K562 (cell line): ENCODE results near the gene ERFL. TPM values are rescaled to one million over a fixed set of nuclear protein-coding genes. Genes with fewer than 3 reads are reported as not detected.
A peak's percentile ranks its signal among the peaks of the same experiment; 100 is the strongest.

Experiments
- ATF2 ChIP-seq: sonication (generic); formaldehyde crosslinking; IDR thresholded peaks from 2 replicates; pipeline ENCODE4 v1.8.1; 2022; ENCODE audit warnings: missing genetic modification reagents
- ATF7 ChIP-seq: fragments of 450-650 bp; IDR thresholded peaks from 2 replicates; pipeline ENCODE4 v1.7.1; 2014; ENCODE audit warnings: mild to moderate bottlenecking, moderate library complexity
- CTCFL ChIP-seq: IDR thresholded peaks from 2 replicates; pipeline ENCODE4 v1.6.1; 2011; ENCODE audit warnings: borderline replicate concordance, low read depth, mild to moderate bottlenecking, moderate library complexity, low read length; ENCODE audit not compliant: insufficient read depth, poor library complexity, severe bottlenecking
- DIDO1 ChIP-seq: fragments of 450-650 bp; IDR thresholded peaks from 2 replicates; pipeline ENCODE4 v1.6.1; 2016; ENCODE audit warnings: low read depth, missing biosample characterization, missing genetic modification characterization
- DMBX1 ChIP-seq: fragments of 250-450 bp; sonication (Bioruptor Pico); IDR thresholded peaks from 2 replicates; pipeline ENCODE4 v1.8.0; 2022; ENCODE audit warnings: inconsistent platforms, mild to moderate bottlenecking, moderate library complexity, borderline replicate concordance
- EGR1 ChIP-seq: fragments of 450-650 bp; conservative IDR thresholded peaks from 2 replicates; pipeline ENCODE4 v1.6.1; 2017; ENCODE audit warnings: mild to moderate bottlenecking
- EHMT2 ChIP-seq: fragments of 450-650 bp; IDR thresholded peaks from 2 replicates; pipeline ENCODE4 v1.6.1; 2018; ENCODE audit warnings: antibody characterized with exemption
- HBP1 ChIP-seq: fragments of 450-650 bp; formaldehyde crosslinking; IDR thresholded peaks from 2 replicates; pipeline ENCODE4 v1.4.0; 2022; ENCODE audit warnings: missing genetic modification characterization
- HDAC3 ChIP-seq: fragments of 450-650 bp; IDR thresholded peaks from 2 replicates; pipeline ENCODE4 v1.6.1; 2018; ENCODE audit warnings: borderline replicate concordance, mild to moderate bottlenecking, moderate library complexity; ENCODE audit not compliant: partially characterized antibody
- ILK ChIP-seq: fragments of 450-650 bp; IDR thresholded peaks from 2 replicates; pipeline ENCODE4 v1.6.1; 2016; ENCODE audit warnings: missing genetic modification characterization, low read depth, mild to moderate bottlenecking, missing compliant biosample characterization, moderate library complexity, borderline replicate concordance
- NEUROD1 ChIP-seq: fragments of 150-350 bp; IDR thresholded peaks from 2 replicates; pipeline ENCODE4 v1.6.1; 2014; ENCODE audit warnings: borderline replicate concordance, low read length, low read depth; ENCODE audit not compliant: partially characterized antibody
- NFE2L1 ChIP-seq: fragments of 450-650 bp; IDR thresholded peaks from 2 replicates; pipeline ENCODE4 v1.6.1; 2016; ENCODE audit warnings: missing genetic modification characterization, low read depth, mild to moderate bottlenecking, missing compliant biosample characterization, moderate library complexity, borderline replicate concordance
- POLR2B ChIP-seq: fragments of 450-650 bp; IDR thresholded peaks from 2 replicates; pipeline ENCODE4 v1.6.1; 2018; ENCODE audit warnings: low read depth; ENCODE audit not compliant: partially characterized antibody
- RBM14 ChIP-seq: fragments of 200-400 bp; formaldehyde crosslinking; IDR thresholded peaks from 2 replicates; pipeline ENCODE4 v1.6.1; 2018; ENCODE audit warnings: low read depth, mild to moderate bottlenecking, low read length, moderate library complexity, borderline replicate concordance; ENCODE audit not compliant: insufficient read depth
- SIN3A ChIP-seq, 2 experiments: fragments of 150-350 bp in 1 of 2; IDR thresholded peaks; 2 replicates each; pipeline ENCODE4 v1.6.1; 2011 to 2016; ENCODE audit warnings: borderline replicate concordance in 2 of 2, low read depth in 2 of 2, low read length in 2 of 2, mild to moderate bottlenecking in 2 of 2, moderate library complexity in 2 of 2; ENCODE audit not compliant: control insufficient read depth in 1 of 2
- TCF7 ChIP-seq: sonication (generic); IDR thresholded peaks from 2 replicates; pipeline ENCODE4 v1.6.1; 2016; ENCODE audit warnings: antibody characterized with exemption, borderline replicate concordance
- ZNF436 ChIP-seq: fragments of 250-450, 450-650 bp; sonication (Bioruptor Pico); formaldehyde crosslinking; IDR thresholded peaks from 2 replicates; pipeline ENCODE4 v1.7.0; 2020; ENCODE audit warnings: mild to moderate bottlenecking
- ZNF830 ChIP-seq: fragments of 250-450 bp; sonication (Bioruptor Pico); IDR thresholded peaks from 2 replicates; pipeline ENCODE4 v1.5.0; 2021; ENCODE audit warnings: mild to moderate bottlenecking
- ZSCAN29 ChIP-seq: fragments of 450-650 bp; IDR thresholded peaks from 2 replicates; pipeline ENCODE4 v1.6.1; 2017
- polyA plus RNA-seq, 8 experiments: library from polyadenylated mRNA; depleted of rRNA in 4 of 8; stranded (reverse) in 5 of 8; unstranded in 3 of 8; fragments of >200 nt; fragmentation: Nextera tagmentation in 2 of 8; fragmentation: Illumina TruSeq in 1 of 8; extraction: Ambion mirVana in 2 of 8; extraction: Trizol in 1 of 8; gene quantifications; 2 replicates each; pipeline versions ENCODE4 v1.2.1 to v1.2.3, GENCODE V29; 2011 to 2014; ENCODE audit warnings: inconsistent platforms in 1 of 8, missing spikeins in 1 of 8
- total RNA-seq, 7 experiments: library from RNA; depleted of rRNA in 6 of 7; stranded (reverse); fragments of >200 nt in 6 of 7; fragmentation: Illumina TruSeq in 2 of 7; extraction: Trizol in 2 of 7; gene quantifications; 2 replicates each; pipeline versions ENCODE4 v1.2.1 to v1.2.3, GENCODE V29; 2011 to 2021; ENCODE audit warnings: low replicate concordance in 1 of 7
- TF ChIP-seq, protein P1 (sequence below): sonication (generic); formaldehyde crosslinking; IDR thresholded peaks from 2 replicates; pipeline ENCODE4 v1.8.0; 2022; ENCODE audit warnings: mild to moderate bottlenecking, missing genetic modification reagents
- TF ChIP-seq, protein P2 (sequence below): sonication (generic); formaldehyde crosslinking; IDR thresholded peaks from 2 replicates; pipeline ENCODE4 v1.9.0; 2022; ENCODE audit warnings: mild to moderate bottlenecking, missing genetic modification reagents

ERFL gene
- total and polyA plus RNA-seq, 9 of the 15 experiments (the other 6 are each of a cell fraction or from before 2014, with no cell fraction given): 0.07 to 0.75 (median 0.32) TPM; not detected in 4

- TF ChIP-seq HBP1 (CRISPR knock-in tag) (peak; percentile 65; the same call in 1 of the 2 replicates), NFE2L1 (tag) (no peak), ATF7 (no peak), ATF2 (CRISPR knock-in tag) (no peak), SIN3A (IDR thresholded peaks at IDR 0.05; ENCODE audit: borderline replicate concordance in 2 of 2, control insufficient read depth in 1 of 2, low read depth in 2 of 2, low read length in 2 of 2) (peak in 1 of 2 experiments; percentile 75; a peak in 2 of 4 replicates), ZSCAN29 (no peak), ILK (tag) (no peak), POLR2B (peak; percentile 74), EGR1 (no peak), HDAC3 (no peak), DMBX1 (CRISPR knock-in tag) (0 out of 2 replicates have a peak, but pooled peaks have one; percentile 26), ZNF436 (CRISPR knock-in tag) (no peak), DIDO1 (tag) (no peak), TCF7 (no peak), NEUROD1 (no peak), EHMT2 (no peak), ZNF830 (peak; percentile 62; the same call in 1 of the 2 replicates), CTCFL (no peak), RBM14 (no peak)
- TF ChIP-seq, protein P1, sequence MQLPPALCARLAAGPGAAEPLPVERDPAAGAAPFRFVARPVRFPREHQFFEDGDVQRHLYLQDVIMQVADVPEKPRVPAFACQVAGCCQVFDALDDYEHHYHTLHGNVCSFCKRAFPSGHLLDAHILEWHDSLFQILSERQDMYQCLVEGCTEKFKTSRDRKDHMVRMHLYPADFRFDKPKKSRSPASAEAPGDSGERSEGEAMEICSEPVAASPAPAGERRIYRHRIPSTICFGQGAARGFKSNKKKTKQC (CRISPR knock-in tag): no peak
- TF ChIP-seq, protein P2, sequence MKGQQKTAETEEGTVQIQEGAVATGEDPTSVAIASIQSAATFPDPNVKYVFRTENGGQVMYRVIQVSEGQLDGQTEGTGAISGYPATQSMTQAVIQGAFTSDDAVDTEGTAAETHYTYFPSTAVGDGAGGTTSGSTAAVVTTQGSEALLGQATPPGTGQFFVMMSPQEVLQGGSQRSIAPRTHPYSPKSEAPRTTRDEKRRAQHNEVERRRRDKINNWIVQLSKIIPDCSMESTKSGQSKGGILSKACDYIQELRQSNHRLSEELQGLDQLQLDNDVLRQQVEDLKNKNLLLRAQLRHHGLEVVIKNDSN (CRISPR knock-in tag): no peak
These were observed 56.5 kb downstream of the ERFL start (continued) for GRCh38 chr19:41871573-41872383.
